ENCODE data around the gene EHMT1.
"Not testable (repeated sequence)": the region's sequence is repeated elsewhere in the genome, so short reads cannot be mapped to it uniquely, and the experiment has no call there.

The EHMT1 gene

GRCh38 chr9:137879052-137879451, 260.2 kb downstream of the EHMT1 start:
- ChIA-PET CTCF (no interaction called here), POLR2A (no interaction called here)
- DNase-seq (ENCODE audit: extremely low spot score) = no peak
- TF ChIP-seq L3MBTL2 (conservative IDR thresholded peaks at IDR 0.05) = no peak

GRCh38 chr9:137879566-137880150, 260.9 kb downstream of the EHMT1 start:
- no peak for DNase-seq (ENCODE audit: extremely low spot score)
- TF ChIP-seq ELF4 (IDR thresholded peaks at IDR 0.05) (no peak), FOXM1 (IDR thresholded peaks at IDR 0.05; ENCODE audit: borderline replicate concordance) (no peak), NFRKB (IDR thresholded peaks at IDR 0.05) (no peak), LEF1 (IDR thresholded peaks at IDR 0.05; ENCODE audit: borderline replicate concordance) (no peak)
- ChIA-PET CTCF (no interaction called here), POLR2A (no interaction called here)

- TF ChIP-seq FOXM1 (IDR thresholded peaks at IDR 0.05; ENCODE audit: borderline replicate concordance) (no peak), ZNF384 (IDR thresholded peaks at IDR 0.05) (no peak), TARDBP (IDR thresholded peaks at IDR 0.05) (no peak), SP1 (IDR thresholded peaks at IDR 0.05) (no peak), PKNOX1 (IDR thresholded peaks at IDR 0.05) (no peak), SUZ12 (IDR thresholded peaks at IDR 0.05) (no peak), ELF4 (IDR thresholded peaks at IDR 0.05) (no peak)
- POLR2A ChIA-PET = no interaction called here
- DNase-seq (ENCODE audit: extremely low spot score) = no peak
- CTCF ChIA-PET = interaction anchor here (0.5 kb wide), 1 partner anchor 688 kb away, joined by 3 read pairs; no protein-coding TSS in a partner anchor
These were observed 261.6 kb downstream of the EHMT1 start for GRCh38 chr9:137880160-137880975.

GRCh38 chr9:137880976-137881530, 262.2 kb downstream of the EHMT1 start:
- CTCF ChIA-PET = no interaction called here
- DNase-seq (ENCODE audit: extremely low spot score) = no peak
- TF ChIP-seq LEF1 (IDR thresholded peaks at IDR 0.05; ENCODE audit: borderline replicate concordance) = no peak
- TF ChIP-seq SUZ12 (IDR thresholded peaks at IDR 0.05) = no peak
- no peak for TF ChIP-seq BHLHE40 (IDR thresholded peaks at IDR 0.05; ENCODE audit: borderline replicate concordance)
- no peak for TF ChIP-seq CTBP1 (IDR thresholded peaks at IDR 0.05; ENCODE audit: borderline replicate concordance)
- TF ChIP-seq ZNF384 (IDR thresholded peaks at IDR 0.05) = no peak
- no peak for TF ChIP-seq ARNT (IDR thresholded peaks at IDR 0.05)
- TF ChIP-seq HDGF (IDR thresholded peaks at IDR 0.05; ENCODE audit: borderline replicate concordance) = no peak
- TF ChIP-seq FOXM1 (IDR thresholded peaks at IDR 0.05; ENCODE audit: borderline replicate concordance) = no peak
- no peak for TF ChIP-seq FOXA1 (IDR thresholded peaks at IDR 0.05)
- no peak for TF ChIP-seq SP1 (IDR thresholded peaks at IDR 0.05)
- TF ChIP-seq PKNOX1 (IDR thresholded peaks at IDR 0.05) = no peak
- TF ChIP-seq NFRKB (IDR thresholded peaks at IDR 0.05) = no peak
- no peak for TF ChIP-seq TARDBP (IDR thresholded peaks at IDR 0.05)
- no peak for TF ChIP-seq L3MBTL2 (conservative IDR thresholded peaks at IDR 0.05)
- POLR2A ChIA-PET = no interaction called here

GRCh38 chr9:137881591-137882505, 263.0 kb downstream of the EHMT1 start:
- DNase-seq (ENCODE audit: extremely low spot score) = no peak
- ChIA-PET CTCF (no interaction called here), POLR2A (no interaction called here)
- TF ChIP-seq HDGF (IDR thresholded peaks at IDR 0.05; ENCODE audit: borderline replicate concordance) (no peak), NFRKB (IDR thresholded peaks at IDR 0.05) (no peak), ELF4 (IDR thresholded peaks at IDR 0.05) (no peak), CTBP1 (IDR thresholded peaks at IDR 0.05; ENCODE audit: borderline replicate concordance) (no peak), FOXA1 (IDR thresholded peaks at IDR 0.05) (no peak), L3MBTL2 (conservative IDR thresholded peaks at IDR 0.05) (no peak), BHLHE40 (IDR thresholded peaks at IDR 0.05; ENCODE audit: borderline replicate concordance) (no peak), SUZ12 (IDR thresholded peaks at IDR 0.05) (no peak), ARNT (IDR thresholded peaks at IDR 0.05) (no peak), TARDBP (IDR thresholded peaks at IDR 0.05) (no peak)

GRCh38 chr9:137882506-137882821, 263.7 kb downstream of the EHMT1 start:
- ChIA-PET CTCF (no interaction called here), POLR2A (no interaction called here)
- DNase-seq (ENCODE audit: extremely low spot score) = no peak
- TF ChIP-seq CTBP1 (IDR thresholded peaks at IDR 0.05; ENCODE audit: borderline replicate concordance) = no peak
- no peak for TF ChIP-seq PKNOX1 (IDR thresholded peaks at IDR 0.05)
- no peak for TF ChIP-seq ZNF384 (IDR thresholded peaks at IDR 0.05)
- TF ChIP-seq ELF4 (IDR thresholded peaks at IDR 0.05) = no peak

- POLR2A ChIA-PET; CTCF ChIA-PET; DNase-seq (ENCODE audit: extremely low spot score): not testable (repeated sequence)
These were observed 265.2 kb downstream of the EHMT1 start for GRCh38 chr9:137883977-137884376.

- CTCF ChIA-PET; POLR2A ChIA-PET; DNase-seq (ENCODE audit: extremely low spot score): not testable (repeated sequence)
These were observed 265.7 kb downstream of the EHMT1 start for GRCh38 chr9:137884547-137884946.

GRCh38 chr9:137885121-137885520, 266.3 kb downstream of the EHMT1 start:
- POLR2A ChIA-PET; CTCF ChIA-PET; DNase-seq (ENCODE audit: extremely low spot score): not testable (repeated sequence)

Data from HEK293T (cell line).